ENCODE results near the gene DNAJB6. TPM values are rescaled to one million over a fixed set of nuclear protein-coding genes. Genes with fewer than 3 reads are reported as not detected.
A peak's percentile ranks its signal among the peaks of the same experiment; 100 is the strongest.

DNAJB6 gene
- 142 TPM for polyA plus RNA-seq (ENCODE audit: insufficient read length)

GRCh38 chr7:157336383-157337315 lies at the start of gene DNAJB6:
TSS of gene DNAJB6 (plus strand) at chr7:157337004. CDS start at chr7:157358573, 21,569 bp downstream.
- peak; percentile 96 for DNase-seq

- no peak for DNase-seq
Measured at GRCh38 chr7:157291404-157292080, 45.3 kb upstream of the DNAJB6 start.

- no peak for DNase-seq
Measured at GRCh38 chr7:157292258-157292657, 44.5 kb upstream of the DNAJB6 start.

DNA sequence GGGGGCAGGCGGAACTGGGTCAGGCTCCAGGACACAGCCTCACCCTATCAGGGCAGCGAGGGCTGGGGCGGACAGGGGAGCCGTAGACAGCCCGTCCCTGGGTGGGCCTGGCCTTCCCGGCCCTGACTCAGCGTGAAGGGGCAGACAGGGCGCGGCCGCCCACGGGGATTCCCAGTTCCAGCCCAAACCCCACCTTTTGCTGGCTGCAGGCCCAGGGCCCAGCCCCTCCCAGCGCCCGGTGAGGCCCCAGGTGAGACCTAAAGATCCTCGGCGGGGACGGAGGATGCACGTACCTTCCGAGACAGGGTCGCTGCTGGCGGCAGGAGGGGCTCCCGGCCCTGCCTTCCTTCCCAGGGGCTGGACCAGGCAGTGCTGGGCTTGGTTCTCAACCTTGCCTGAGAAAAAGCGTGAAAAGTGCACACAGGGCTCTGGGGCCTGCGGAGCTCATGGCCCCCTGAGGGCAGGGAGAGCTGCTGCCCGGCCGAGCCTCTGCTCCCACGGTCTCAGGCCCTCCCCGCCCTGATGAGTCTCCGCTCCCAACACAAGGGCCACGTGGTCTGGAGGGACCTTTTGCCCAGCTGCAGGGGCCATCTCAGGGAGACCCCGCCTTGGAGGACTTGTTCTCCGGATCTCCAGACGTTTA lies 43.9 kb upstream of the DNAJB6 start:
- DNase-seq: no peak

- no peak for DNase-seq
Measured at GRCh38 chr7:157293413-157293788, 43.4 kb upstream of the DNAJB6 start.

DNA sequence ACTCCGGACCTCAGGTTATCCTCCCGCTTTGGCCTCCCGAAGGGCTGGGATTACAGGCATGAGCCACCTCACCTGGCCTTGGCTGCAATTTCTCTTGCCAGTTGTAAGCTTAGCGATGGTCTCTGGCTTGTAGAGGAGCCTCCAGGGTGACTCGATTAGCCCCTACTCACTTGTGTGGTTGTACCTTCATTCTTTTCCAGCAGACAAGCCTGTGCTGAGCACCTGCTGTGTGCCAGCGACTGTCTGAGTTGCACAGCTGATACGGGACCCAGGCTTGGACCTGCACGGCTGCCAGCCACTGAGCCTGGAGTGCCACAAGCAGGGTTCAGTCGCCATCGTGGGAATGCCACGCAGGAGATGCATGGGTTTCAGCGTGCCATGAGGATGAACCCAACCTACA lies 42.0 kb upstream of the DNAJB6 start:
- DNase-seq: no peak

GRCh38 chr7:157295338-157295737 lies 41.5 kb upstream of the DNAJB6 start:
- DNase-seq: no peak

GRCh38 chr7:157297185-157297584 lies 39.6 kb upstream of the DNAJB6 start:
- no peak for DNase-seq

DNA sequence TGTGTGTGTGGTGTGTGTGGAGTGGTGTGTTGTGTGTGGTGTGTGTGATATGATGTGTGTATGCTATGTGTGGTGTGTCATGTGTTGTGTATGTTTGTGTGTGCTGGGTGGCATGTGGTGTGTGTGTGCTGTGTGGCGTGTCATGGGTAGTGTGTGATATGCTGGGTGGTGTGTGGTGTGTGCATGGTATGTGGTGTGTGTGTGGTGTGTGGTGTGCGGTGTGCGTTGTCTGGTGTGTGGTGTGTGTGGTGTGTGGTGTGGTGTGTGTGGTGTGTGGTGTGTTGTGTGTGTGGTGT lies 37.5 kb upstream of the DNAJB6 start:
- no peak for DNase-seq

DNA sequence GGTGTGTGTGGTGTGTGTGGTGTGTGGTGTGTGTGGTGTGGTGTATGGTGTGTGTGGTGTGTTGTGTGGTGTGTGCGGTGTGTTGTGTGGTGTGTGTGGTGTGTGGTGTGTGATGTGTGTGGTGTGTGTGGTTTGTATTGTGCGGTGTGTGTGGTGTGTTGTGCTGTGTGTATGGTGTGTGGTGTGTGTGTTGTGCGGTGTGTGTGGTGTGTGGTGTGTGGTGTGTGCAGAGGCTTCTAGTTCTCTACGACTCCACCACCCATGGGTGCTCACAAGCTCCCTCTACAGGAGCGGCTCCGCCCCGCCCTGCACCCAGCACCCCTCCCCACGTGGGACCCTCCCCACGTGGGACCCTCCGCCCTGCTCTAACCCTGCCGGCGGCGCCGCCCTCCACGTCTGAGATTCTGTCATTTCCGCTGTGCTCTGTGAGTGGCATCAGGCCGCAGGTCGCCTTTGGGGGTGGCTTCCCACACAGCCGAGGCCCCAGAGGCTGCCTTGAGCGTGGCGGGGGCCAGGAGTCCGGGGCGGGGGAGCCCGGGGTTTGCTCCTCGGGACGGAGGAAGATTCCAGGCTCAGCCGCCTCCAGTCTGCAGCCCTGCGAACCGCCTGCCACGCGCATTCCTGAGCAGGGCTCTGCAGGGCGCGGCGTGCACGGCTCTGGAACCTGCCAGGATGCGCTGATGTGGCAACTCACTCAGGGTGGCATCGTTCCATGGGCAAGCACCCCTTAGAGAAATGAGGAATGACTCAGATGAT lies 37.0 kb upstream of the DNAJB6 start:
- no peak for DNase-seq

- DNase-seq: peak; percentile 69
Measured at GRCh38 chr7:157300369-157300825, 36.4 kb upstream of the DNAJB6 start.

DNA sequence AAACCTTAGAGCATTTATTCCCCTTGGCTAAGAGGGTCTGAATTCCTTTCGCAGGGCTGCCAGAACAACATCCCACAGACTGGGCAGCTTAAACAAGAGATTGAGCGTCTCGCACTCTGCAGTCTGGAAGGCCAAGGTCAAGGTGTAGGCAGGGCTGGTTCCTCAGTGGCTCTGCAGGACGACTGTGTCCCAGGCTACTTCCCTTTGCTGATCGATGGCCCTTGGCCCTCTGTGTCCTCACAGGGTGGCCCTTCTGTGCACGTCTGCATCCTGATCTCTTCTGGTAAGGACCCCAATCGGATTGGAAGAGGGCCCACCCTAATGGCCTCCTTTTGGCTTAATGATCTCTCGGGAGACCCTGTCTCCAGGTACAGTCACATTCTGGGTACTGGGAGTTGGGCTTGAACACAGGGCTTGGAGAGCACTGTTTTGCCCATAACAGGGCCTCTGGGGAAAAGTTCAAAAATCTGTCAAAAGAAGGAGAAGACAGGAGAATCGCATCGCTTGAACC lies 35.1 kb upstream of the DNAJB6 start:
- DNase-seq: no peak

DNA sequence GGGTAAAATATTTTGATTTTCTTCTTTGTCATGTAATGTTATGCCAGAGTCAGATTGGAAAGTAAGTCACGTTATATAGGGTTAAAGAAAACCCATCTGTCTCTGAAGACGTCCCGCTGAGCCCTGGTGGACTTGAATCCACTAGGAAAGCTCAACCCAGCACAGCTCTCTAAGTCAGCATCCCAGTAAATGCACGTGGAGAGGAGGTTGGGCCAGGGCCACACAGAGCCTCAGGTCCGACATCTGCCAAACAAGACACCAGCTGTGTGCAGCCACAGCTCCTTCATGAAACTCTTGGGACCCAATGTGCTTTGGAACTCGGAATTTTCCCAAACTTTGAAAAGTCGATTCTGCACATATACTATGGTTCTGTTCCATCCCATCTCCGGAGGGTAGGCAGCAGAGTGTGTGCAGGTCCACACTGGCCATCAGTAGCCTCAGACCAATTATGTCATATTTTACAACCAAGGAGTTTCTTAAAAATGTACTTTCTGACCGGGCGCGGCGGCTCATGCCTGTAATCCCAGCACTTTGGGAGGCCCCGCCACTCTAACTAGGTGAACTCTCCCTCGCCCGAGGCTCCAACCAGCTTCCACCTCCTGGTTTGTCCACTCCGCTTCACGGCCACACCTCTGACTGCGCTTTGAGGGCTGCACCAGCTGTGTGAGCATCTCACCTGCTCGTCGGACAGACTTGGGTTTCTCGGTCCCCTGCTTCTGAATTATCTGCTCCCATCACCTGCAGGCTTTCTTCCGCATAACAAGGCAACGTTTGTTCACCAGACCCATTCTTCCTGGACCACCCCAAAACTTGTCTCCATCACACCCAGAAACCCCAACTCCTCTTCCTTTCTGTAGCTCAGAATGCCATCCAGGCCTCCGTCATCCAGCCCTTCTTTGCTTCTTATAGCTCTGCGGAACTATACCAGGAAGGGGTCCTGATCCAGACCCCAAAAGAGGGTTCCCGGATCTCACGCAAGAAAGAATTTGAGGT lies 29.7 kb upstream of the DNAJB6 start:
- peak; percentile 57 for DNase-seq

GRCh38 chr7:157309988-157310668 lies 26.7 kb upstream of the DNAJB6 start:
- DNase-seq: no peak

DNA sequence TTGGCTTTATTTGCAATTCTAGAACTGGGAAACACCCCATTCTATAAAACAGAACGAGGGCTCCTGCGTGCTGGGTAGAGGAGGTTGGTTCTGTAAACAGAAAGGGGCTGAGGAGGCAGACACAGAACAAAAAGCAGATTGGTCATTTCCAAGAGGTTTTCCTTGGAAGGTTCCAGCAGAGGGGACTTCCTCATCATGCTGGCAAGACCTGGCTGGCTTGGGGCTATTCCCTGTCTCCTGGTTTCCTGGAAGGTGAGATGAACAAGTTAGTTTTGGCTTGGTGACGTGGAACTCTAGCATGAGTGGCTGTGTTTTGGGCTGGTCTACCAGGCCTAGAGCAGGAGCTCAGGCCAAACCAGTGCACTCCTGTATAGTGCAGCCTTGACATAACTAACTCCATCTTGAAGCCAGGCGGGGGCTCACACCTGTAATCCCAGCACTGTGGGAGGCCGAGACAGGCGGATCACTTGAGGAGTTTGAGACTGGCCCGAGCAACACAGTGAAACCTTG lies 26.1 kb upstream of the DNAJB6 start:
- no peak for DNase-seq

DNA sequence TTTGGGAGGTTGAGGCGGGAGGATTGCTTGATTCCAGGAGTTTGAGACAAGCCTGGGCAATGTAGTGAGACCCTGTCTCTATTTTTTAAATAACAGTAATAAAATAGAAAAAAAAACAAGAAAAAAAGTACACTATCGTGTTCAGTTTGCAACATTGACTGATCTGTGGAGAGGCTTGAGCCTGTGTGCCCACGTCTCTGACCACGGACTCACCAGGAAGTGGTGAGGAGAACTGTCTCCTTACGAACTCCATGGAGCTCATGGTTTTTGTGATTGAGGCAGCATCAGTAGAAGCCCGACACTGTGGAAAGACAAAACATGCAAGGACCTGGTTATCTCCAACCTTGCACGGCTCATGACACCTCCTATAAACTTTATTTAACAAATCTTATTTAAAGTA lies 23.9 kb upstream of the DNAJB6 start:
- no peak for DNase-seq

- no peak for DNase-seq
Measured at GRCh38 chr7:157313645-157314044, 23.2 kb upstream of the DNAJB6 start.

GRCh38 chr7:157318015-157318706 lies 18.6 kb upstream of the DNAJB6 start:
- DNase-seq: no peak

- peak; percentile 69 for DNase-seq
Measured at GRCh38 chr7:157320608-157320980, 16.2 kb upstream of the DNAJB6 start.

- DNase-seq: no peak
Measured at GRCh38 chr7:157323401-157323800, 13.4 kb upstream of the DNAJB6 start.
